ENCODE results near the gene CES3. TPM values are rescaled to one million over a fixed set of nuclear protein-coding genes. Genes with fewer than 3 reads are reported as not detected.

The CES3 gene
- total RNA-seq, 4 donors from 2014 or later, result 28.9 to 227 (median 161) TPM

DNA sequence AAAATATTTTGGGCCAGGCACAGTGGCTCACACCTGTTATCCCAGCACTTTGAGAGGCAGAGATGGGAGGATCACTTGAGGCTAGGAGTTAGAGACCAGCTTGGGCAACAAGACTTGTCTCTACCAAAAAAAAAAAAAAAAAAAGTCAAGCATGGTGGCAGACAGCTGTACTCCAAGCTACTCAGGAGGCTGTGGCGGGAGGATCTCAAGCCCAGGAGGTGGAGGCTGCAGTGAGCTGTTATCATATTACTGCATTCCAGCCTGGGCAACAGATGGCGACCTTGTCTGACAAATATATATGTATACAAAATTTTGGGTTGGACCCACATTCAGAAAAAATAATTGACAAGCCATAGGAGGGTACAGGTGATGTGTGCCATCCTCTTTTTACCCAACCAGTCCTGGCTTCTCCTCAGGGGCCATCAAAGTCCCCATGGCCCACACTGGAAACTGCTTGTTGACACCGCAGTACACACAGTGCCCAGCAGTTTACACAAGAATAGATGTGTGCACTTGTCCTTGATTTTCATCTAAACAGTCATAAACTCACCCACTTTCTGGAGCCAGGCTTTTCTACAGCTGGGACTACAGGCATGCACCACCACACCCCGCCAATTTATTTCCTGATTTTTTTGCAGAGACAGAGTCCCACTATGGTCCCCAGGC lies 24.0 kb upstream of the CES3 start:
- Histone ChIP-seq H3K9me3 (no peaks in the 10 kb centered on the region), H3K27me3 (no peaks in the 10 kb centered on the region), H3K27ac (peak overlapping the region in 3 of 4 donors; percentile 92 to 97 (median 93)), H3K36me3 (peaks cover 0 to 48% (median 3%) of the 10 kb centered on the region in 3 donors), H3K4me1 (peaks cover 5 to 65% (median 13%) of the 10 kb centered on the region in 4 donors), H3K4me3 (peak overlapping the region in 2 of 4 donors; percentile 96 to 98)
- TF ChIP-seq POLR2A (IDR thresholded peaks at IDR 0.05), result no peak
- TF ChIP-seq, protein P1, sequence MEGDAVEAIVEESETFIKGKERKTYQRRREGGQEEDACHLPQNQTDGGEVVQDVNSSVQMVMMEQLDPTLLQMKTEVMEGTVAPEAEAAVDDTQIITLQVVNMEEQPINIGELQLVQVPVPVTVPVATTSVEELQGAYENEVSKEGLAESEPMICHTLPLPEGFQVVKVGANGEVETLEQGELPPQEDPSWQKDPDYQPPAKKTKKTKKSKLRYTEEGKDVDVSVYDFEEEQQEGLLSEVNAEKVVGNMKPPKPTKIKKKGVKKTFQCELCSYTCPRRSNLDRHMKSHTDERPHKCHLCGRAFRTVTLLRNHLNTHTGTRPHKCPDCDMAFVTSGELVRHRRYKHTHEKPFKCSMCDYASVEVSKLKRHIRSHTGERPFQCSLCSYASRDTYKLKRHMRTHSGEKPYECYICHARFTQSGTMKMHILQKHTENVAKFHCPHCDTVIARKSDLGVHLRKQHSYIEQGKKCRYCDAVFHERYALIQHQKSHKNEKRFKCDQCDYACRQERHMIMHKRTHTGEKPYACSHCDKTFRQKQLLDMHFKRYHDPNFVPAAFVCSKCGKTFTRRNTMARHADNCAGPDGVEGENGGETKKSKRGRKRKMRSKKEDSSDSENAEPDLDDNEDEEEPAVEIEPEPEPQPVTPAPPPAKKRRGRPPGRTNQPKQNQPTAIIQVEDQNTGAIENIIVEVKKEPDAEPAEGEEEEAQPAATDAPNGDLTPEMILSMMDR (IDR thresholded peaks at IDR 0.05), result no peak
- no peak for DNase-seq

DNA sequence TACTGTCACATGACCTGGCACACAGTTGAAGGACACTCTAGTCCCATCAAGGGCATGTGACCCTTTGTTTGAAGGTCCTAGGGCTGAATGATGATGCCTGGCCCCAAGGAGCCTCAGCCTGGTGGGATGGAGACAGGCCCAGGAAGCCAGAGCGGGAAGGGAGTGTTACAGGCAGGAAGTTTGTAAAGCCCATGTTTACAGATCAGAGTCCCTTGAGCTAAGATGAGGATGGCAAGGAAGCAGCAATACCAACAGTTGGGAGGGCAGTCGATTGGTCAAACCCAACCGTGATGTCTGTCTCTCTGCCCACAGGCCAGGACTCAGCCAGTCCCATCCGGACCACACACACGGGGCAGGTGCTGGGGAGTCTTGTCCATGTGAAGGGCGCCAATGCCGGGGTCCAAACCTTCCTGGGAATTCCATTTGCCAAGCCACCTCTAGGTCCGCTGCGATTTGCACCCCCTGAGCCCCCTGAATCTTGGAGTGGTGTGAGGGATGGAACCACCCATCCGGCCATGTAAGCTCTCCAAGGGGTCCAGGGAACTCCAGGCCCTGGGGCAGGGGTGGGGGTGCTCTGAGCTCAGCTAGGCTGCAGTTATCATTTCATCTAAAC lies 23.2 kb upstream of the CES3 start:
- peak overlapping the region in 2 of 4 donors; percentile 20 to 97 for H3K27ac ChIP-seq
- H3K4me1 ChIP-seq, result peaks cover 5 to 57% (median 13%) of the 10 kb centered on the region in 4 donors
- TF ChIP-seq POLR2A (IDR thresholded peaks at IDR 0.05), result no peak
- TF ChIP-seq, protein P1 (IDR thresholded peaks at IDR 0.05), result no peak
- peak overlapping the region in 2 of 4 donors; percentile 96 to 98 for H3K4me3 ChIP-seq
- H3K27me3 ChIP-seq, result no peaks in the 10 kb centered on the region
- peaks cover 0 to 56% (median 3%) of the 10 kb centered on the region in 3 donors for H3K36me3 ChIP-seq
- H3K9me3 ChIP-seq, result no peaks in the 10 kb centered on the region
- no peak for DNase-seq

DNA sequence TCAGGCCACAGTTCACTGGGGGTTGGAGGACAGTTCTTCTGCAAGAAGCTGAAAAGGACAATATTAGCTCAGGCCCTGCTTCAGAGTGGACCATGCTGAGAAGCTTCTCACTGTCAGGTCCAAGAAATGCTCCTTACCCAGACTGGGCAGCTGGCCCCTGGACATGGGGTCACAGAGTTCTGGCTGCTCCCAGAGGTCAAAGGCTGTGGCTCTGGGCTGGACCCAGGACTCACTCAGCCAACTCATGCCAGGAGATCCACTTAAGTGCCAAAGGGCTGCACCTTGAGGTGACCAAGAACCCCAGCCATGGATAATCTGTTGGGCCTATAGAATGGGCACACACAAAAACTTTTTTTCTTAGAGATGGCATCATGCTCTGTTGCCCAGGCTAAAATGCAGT lies 21.7 kb upstream of the CES3 start:
- peak overlapping the region in 1 of 4 donors; percentile 97 for H3K27ac ChIP-seq
- no peak for DNase-seq
- no peaks in the 10 kb centered on the region for H3K27me3 ChIP-seq
- peaks cover 0 to 49% (median 7%) of the 10 kb centered on the region in 4 donors for H3K4me1 ChIP-seq
- H3K36me3 ChIP-seq, result peaks cover 0 to 67% (median 3%) of the 10 kb centered on the region in 3 donors
- H3K9me3 ChIP-seq, result no peaks in the 10 kb centered on the region
- TF ChIP-seq, protein P1 (IDR thresholded peaks at IDR 0.05), result no peak
- TF ChIP-seq POLR2A (IDR thresholded peaks at IDR 0.05), result no peak
- no peak overlapping the region for H3K4me3 ChIP-seq

DNA sequence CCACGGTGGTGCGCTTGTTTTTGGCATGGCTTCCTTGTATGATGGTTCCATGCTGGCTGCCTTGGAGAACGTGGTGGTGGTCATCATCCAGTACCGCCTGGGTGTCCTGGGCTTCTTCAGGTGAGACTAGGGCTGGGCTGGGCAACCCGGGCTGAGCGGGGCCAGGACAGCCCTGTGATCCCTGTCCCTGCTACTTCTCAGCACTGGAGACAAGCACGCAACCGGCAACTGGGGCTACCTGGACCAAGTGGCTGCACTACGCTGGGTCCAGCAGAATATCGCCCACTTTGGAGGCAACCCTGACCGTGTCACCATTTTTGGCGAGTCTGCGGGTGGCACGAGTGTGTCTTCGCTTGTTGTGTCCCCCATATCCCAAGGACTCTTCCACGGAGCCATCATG lies 20.8 kb upstream of the CES3 start:
- Histone ChIP-seq H3K4me1 (peaks cover 0 to 46% (median 4%) of the 10 kb centered on the region in 4 donors), H3K4me3 (no peak overlapping the region), H3K27ac (peak overlapping the region in 1 of 4 donors; percentile 97), H3K36me3 (peaks cover 0 to 67% (median 3%) of the 10 kb centered on the region in 3 donors), H3K9me3 (no peaks in the 10 kb centered on the region), H3K27me3 (no peaks in the 10 kb centered on the region)
- no peak for DNase-seq
- TF ChIP-seq POLR2A (IDR thresholded peaks at IDR 0.05), result no peak
- TF ChIP-seq, protein P1 (IDR thresholded peaks at IDR 0.05), result no peak

DNA sequence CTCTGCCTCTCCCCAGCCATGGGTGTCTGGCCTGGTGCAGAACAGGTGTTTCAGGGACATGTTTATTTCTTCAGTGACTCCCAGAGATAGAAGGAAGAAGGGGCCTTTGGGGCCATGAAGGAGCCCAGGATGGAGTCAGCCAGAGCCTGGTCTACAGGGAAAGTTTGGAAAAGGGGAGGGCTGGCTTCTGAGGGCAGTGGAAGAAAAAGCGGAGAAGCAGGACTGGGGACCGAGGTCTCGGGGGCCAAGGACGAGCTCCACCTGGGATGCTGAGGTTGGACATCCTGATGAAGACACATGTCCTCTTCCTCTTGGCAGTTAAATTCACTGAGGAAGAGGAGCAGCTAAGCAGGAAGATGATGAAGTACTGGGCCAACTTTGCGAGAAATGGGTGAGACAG lies 18.1 kb upstream of the CES3 start:
- Histone ChIP-seq H3K27ac (no peak overlapping the region), H3K9me3 (no peaks in the 10 kb centered on the region), H3K27me3 (no peaks in the 10 kb centered on the region), H3K36me3 (peaks cover 0 to 59% (median 3%) of the 10 kb centered on the region in 3 donors), H3K4me3 (no peak overlapping the region), H3K4me1 (peaks cover 0 to 18% (median 0%) of the 10 kb centered on the region in 4 donors)
- no peak for DNase-seq
- TF ChIP-seq, protein P1 (IDR thresholded peaks at IDR 0.05), result no peak
- no peak for TF ChIP-seq POLR2A (IDR thresholded peaks at IDR 0.05)
